ENCODE measurements around the gene PRPF38A.

PRPF38A gene

DNA sequence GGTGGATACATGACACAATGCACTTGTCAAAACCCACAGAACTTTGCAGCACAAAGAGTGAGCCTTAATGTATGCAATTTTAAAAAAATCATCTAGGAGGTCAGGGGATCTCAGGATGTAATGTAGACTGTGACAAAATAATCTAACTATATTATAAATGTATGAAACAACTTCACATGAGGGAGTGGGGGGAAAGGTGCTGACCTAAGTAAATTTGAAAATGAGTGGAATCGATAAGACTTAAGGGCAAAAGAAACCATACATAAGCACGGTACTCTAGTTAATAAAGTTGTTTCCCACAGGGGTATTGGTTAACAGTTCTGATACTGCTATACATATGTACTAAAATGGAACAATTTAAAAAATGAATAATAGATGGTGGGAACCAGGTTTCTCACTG lies 64.7 kb downstream of the PRPF38A start:
- no peak for DNase-seq
